Femur (tissue), 1 donor: ENCODE results near the gene KIR2DL3.
"Not testable (repeated sequence)": the region's sequence is repeated elsewhere in the genome, so short reads cannot be mapped to it uniquely, and the experiment has no call there.

Experiments
- DNase-seq: peaks from one replicate; pipeline ENCODE4 v3.0.0-alpha.2; 2017

The KIR2DL3 gene

GRCh38 chr19:54744080-54744479 is 5.8 kb downstream of the KIR2DL3 start:
- DNase-seq, result not testable (repeated sequence)

- DNase-seq, result peak; percentile 25
These were observed 9.5 kb downstream of the KIR2DL3 start for GRCh38 chr19:54747614-54748322.

- not testable (repeated sequence) for DNase-seq
These were observed 12.0 kb downstream of the KIR2DL3 start for GRCh38 chr19:54750276-54750675.

GRCh38 chr19:54756204-54757110 is 18.1 kb downstream of the KIR2DL3 start:
- not testable (repeated sequence) for DNase-seq

GRCh38 chr19:54758577-54758976 is 20.3 kb downstream of the KIR2DL3 start:
- DNase-seq, result not testable (repeated sequence)

GRCh38 chr19:54764219-54764618 is 25.9 kb downstream of the KIR2DL3 start:
- DNase-seq, result peak; percentile 19

- DNase-seq, result not testable (repeated sequence)
These were observed 28.2 kb downstream of the KIR2DL3 start for GRCh38 chr19:54766464-54766863.

- not testable (repeated sequence) for DNase-seq
These were observed 31.3 kb downstream of the KIR2DL3 start, which contains the start of gene KIR2DL1 for GRCh38 chr19:54769646-54770045. Gene KIR2DL1 (plus strand): TSS chr19:54769793. CDS start chr19:54769851, 58 bp downstream.

- not testable (repeated sequence) for DNase-seq
These were observed 32.2 kb downstream of the KIR2DL3 start for GRCh38 chr19:54770511-54770910.

- not testable (repeated sequence) for DNase-seq
These were observed 33.0 kb downstream of the KIR2DL3 start for GRCh38 chr19:54771018-54771960.

GRCh38 chr19:54772666-54773065 is 34.4 kb downstream of the KIR2DL3 start:
- not testable (repeated sequence) for DNase-seq

- not testable (repeated sequence) for DNase-seq
These were observed 36.9 kb downstream of the KIR2DL3 start for GRCh38 chr19:54775095-54775815.

GRCh38 chr19:54775830-54776229 is 37.5 kb downstream of the KIR2DL3 start:
- DNase-seq, result not testable (repeated sequence)

GRCh38 chr19:54777851-54778250 is 39.5 kb downstream of the KIR2DL3 start:
- DNase-seq, result not testable (repeated sequence)

GRCh38 chr19:54778896-54779295 is 40.6 kb downstream of the KIR2DL3 start:
- DNase-seq, result not testable (repeated sequence)

- DNase-seq, result not testable (repeated sequence)
These were observed 44.6 kb downstream of the KIR2DL3 start for GRCh38 chr19:54782916-54783315.

GRCh38 chr19:54786091-54786723 is 47.9 kb downstream of the KIR2DL3 start:
- DNase-seq, result not testable (repeated sequence)

- DNase-seq, result not testable (repeated sequence)
These were observed 49.8 kb downstream of the KIR2DL3 start for GRCh38 chr19:54788154-54788553.

GRCh38 chr19:54790711-54791110 is 52.4 kb downstream of the KIR2DL3 start:
- DNase-seq, result no peak

GRCh38 chr19:54791476-54791875 is 53.2 kb downstream of the KIR2DL3 start:
- no peak for DNase-seq

GRCh38 chr19:54792814-54793213 is 54.5 kb downstream of the KIR2DL3 start:
- no peak for DNase-seq
